ENCODE measurements around the gene TIMP3.

The TIMP3 gene

GRCh38 chr22:32818446-32819115 is 17.1 kb downstream of the TIMP3 start:
- Histone ChIP-seq H3K27me3 (ENCODE audit: control insufficient read depth, insufficient read depth, low read length) (no peaks in the 10 kb centered on the region), H3K36me3 (ENCODE audit: control insufficient read depth, insufficient read depth, low read length) (no peaks in the 10 kb centered on the region), H3K27ac (ENCODE audit: low read length) (no peak overlapping the region), H3K4me1 (ENCODE audit: control insufficient read depth, insufficient read depth, low read length) (no peaks in the 10 kb centered on the region), H3K9me3 (ENCODE audit: control insufficient read depth, insufficient read depth, low read length) (no peaks in the 10 kb centered on the region), H3K4me3 (ENCODE audit: low read length) (no peak overlapping the region)
- WGBS (ENCODE audit: insufficient coverage, insufficient read length): no CpG with 5 or more reads among the region's 12 CpGs
- no peak for DNase-seq (ENCODE audit: low read depth, low spot score)

GRCh38 chr22:32819120-32819519 is 17.6 kb downstream of the TIMP3 start:
- no peak overlapping the region for H3K4me3 ChIP-seq (ENCODE audit: low read length)
- no peaks in the 10 kb centered on the region for H3K27me3 ChIP-seq (ENCODE audit: control insufficient read depth, insufficient read depth, low read length)
- no peaks in the 10 kb centered on the region for H3K9me3 ChIP-seq (ENCODE audit: control insufficient read depth, insufficient read depth, low read length)
- H3K4me1 ChIP-seq (ENCODE audit: control insufficient read depth, insufficient read depth, low read length): no peaks in the 10 kb centered on the region
- no peak overlapping the region for H3K27ac ChIP-seq (ENCODE audit: low read length)
- no peak for DNase-seq (ENCODE audit: low read depth, low spot score)
- WGBS (ENCODE audit: insufficient coverage, insufficient read length): no CpG with 5 or more reads among the region's 7 CpGs
- no peaks in the 10 kb centered on the region for H3K36me3 ChIP-seq (ENCODE audit: control insufficient read depth, insufficient read depth, low read length)

GRCh38 chr22:32820131-32821119 is 18.9 kb downstream of the TIMP3 start:
- Histone ChIP-seq H3K4me1 (ENCODE audit: control insufficient read depth, insufficient read depth, low read length) (no peaks in the 10 kb centered on the region), H3K36me3 (ENCODE audit: control insufficient read depth, insufficient read depth, low read length) (no peaks in the 10 kb centered on the region), H3K9me3 (ENCODE audit: control insufficient read depth, insufficient read depth, low read length) (no peaks in the 10 kb centered on the region), H3K4me3 (ENCODE audit: low read length) (no peak overlapping the region), H3K27me3 (ENCODE audit: control insufficient read depth, insufficient read depth, low read length) (no peaks in the 10 kb centered on the region), H3K27ac (ENCODE audit: low read length) (no peak overlapping the region)
- no peak for DNase-seq (ENCODE audit: low read depth, low spot score)
- WGBS (ENCODE audit: insufficient coverage, insufficient read length): no CpG with 5 or more reads among the region's 13 CpGs

GRCh38 chr22:32822179-32822877 is 20.8 kb downstream of the TIMP3 start:
- no CpG with 5 or more reads among the region's 7 CpGs for WGBS (ENCODE audit: insufficient coverage, insufficient read length)
- no peaks in the 10 kb centered on the region for H3K9me3 ChIP-seq (ENCODE audit: control insufficient read depth, insufficient read depth, low read length)
- H3K36me3 ChIP-seq (ENCODE audit: control insufficient read depth, insufficient read depth, low read length): no peaks in the 10 kb centered on the region
- H3K27me3 ChIP-seq (ENCODE audit: control insufficient read depth, insufficient read depth, low read length): no peaks in the 10 kb centered on the region
- no peaks in the 10 kb centered on the region for H3K4me1 ChIP-seq (ENCODE audit: control insufficient read depth, insufficient read depth, low read length)
- no peak overlapping the region for H3K27ac ChIP-seq (ENCODE audit: low read length)
- DNase-seq (ENCODE audit: low read depth, low spot score): no peak
- H3K4me3 ChIP-seq (ENCODE audit: low read length): no peak overlapping the region

- Histone ChIP-seq H3K4me1 (ENCODE audit: control insufficient read depth, insufficient read depth, low read length) (no peaks in the 10 kb centered on the region), H3K27ac (ENCODE audit: low read length) (no peak overlapping the region), H3K36me3 (ENCODE audit: control insufficient read depth, insufficient read depth, low read length) (no peaks in the 10 kb centered on the region), H3K27me3 (ENCODE audit: control insufficient read depth, insufficient read depth, low read length) (no peaks in the 10 kb centered on the region), H3K4me3 (ENCODE audit: low read length) (no peak overlapping the region), H3K9me3 (ENCODE audit: control insufficient read depth, insufficient read depth, low read length) (no peaks in the 10 kb centered on the region)
- DNase-seq (ENCODE audit: low read depth, low spot score): peak; percentile 61
- WGBS (ENCODE audit: insufficient coverage, insufficient read length): no CpG with 5 or more reads among the region's 10 CpGs
Observed at GRCh38 chr22:32823024-32823730, 21.7 kb downstream of the TIMP3 start.

GRCh38 chr22:32824531-32825312 is 23.2 kb downstream of the TIMP3 start:
- no peak for DNase-seq (ENCODE audit: low read depth, low spot score)
- WGBS (ENCODE audit: insufficient coverage, insufficient read length): no CpG with 5 or more reads among the region's 11 CpGs
- Histone ChIP-seq H3K27me3 (ENCODE audit: control insufficient read depth, insufficient read depth, low read length) (no peaks in the 10 kb centered on the region), H3K36me3 (ENCODE audit: control insufficient read depth, insufficient read depth, low read length) (no peaks in the 10 kb centered on the region), H3K9me3 (ENCODE audit: control insufficient read depth, insufficient read depth, low read length) (no peaks in the 10 kb centered on the region), H3K27ac (ENCODE audit: low read length) (no peak overlapping the region), H3K4me1 (ENCODE audit: control insufficient read depth, insufficient read depth, low read length) (no peaks in the 10 kb centered on the region), H3K4me3 (ENCODE audit: low read length) (no peak overlapping the region)

- Histone ChIP-seq H3K4me1 (ENCODE audit: control insufficient read depth, insufficient read depth, low read length) (peaks cover 4% of the 10 kb centered on the region; the same call in 1 of the 2 replicates), H3K27ac (ENCODE audit: low read length) (no peak overlapping the region), H3K27me3 (ENCODE audit: control insufficient read depth, insufficient read depth, low read length) (no peaks in the 10 kb centered on the region), H3K9me3 (ENCODE audit: control insufficient read depth, insufficient read depth, low read length) (no peaks in the 10 kb centered on the region), H3K4me3 (ENCODE audit: low read length) (no peak overlapping the region), H3K36me3 (ENCODE audit: control insufficient read depth, insufficient read depth, low read length) (no peaks in the 10 kb centered on the region)
- DNase-seq (ENCODE audit: low read depth, low spot score): no peak
- no CpG with 5 or more reads among the region's 2 CpGs for WGBS (ENCODE audit: insufficient coverage, insufficient read length)
Observed at GRCh38 chr22:32826537-32826936, 25.0 kb downstream of the TIMP3 start.

- no peak overlapping the region for H3K27ac ChIP-seq (ENCODE audit: low read length)
- H3K36me3 ChIP-seq (ENCODE audit: control insufficient read depth, insufficient read depth, low read length): no peaks in the 10 kb centered on the region
- no peaks in the 10 kb centered on the region for H3K27me3 ChIP-seq (ENCODE audit: control insufficient read depth, insufficient read depth, low read length)
- DNase-seq (ENCODE audit: low read depth, low spot score): no peak
- H3K4me3 ChIP-seq (ENCODE audit: low read length): no peak overlapping the region
- H3K4me1 ChIP-seq (ENCODE audit: control insufficient read depth, insufficient read depth, low read length): peaks cover 4% of the 10 kb centered on the region; the same call in 1 of the 2 replicates
- WGBS (ENCODE audit: insufficient coverage, insufficient read length): no CpG with 5 or more reads among the region's 7 CpGs
- H3K9me3 ChIP-seq (ENCODE audit: control insufficient read depth, insufficient read depth, low read length): no peaks in the 10 kb centered on the region
Observed at GRCh38 chr22:32827049-32827602, 25.6 kb downstream of the TIMP3 start.

- H3K4me1 ChIP-seq (ENCODE audit: control insufficient read depth, insufficient read depth, low read length): peaks cover 4% of the 10 kb centered on the region; the same call in 1 of the 2 replicates
- no peaks in the 10 kb centered on the region for H3K9me3 ChIP-seq (ENCODE audit: control insufficient read depth, insufficient read depth, low read length)
- WGBS (ENCODE audit: insufficient coverage, insufficient read length): no CpG with 5 or more reads among the region's 2 CpGs
- no peaks in the 10 kb centered on the region for H3K36me3 ChIP-seq (ENCODE audit: control insufficient read depth, insufficient read depth, low read length)
- no peaks in the 10 kb centered on the region for H3K27me3 ChIP-seq (ENCODE audit: control insufficient read depth, insufficient read depth, low read length)
- H3K4me3 ChIP-seq (ENCODE audit: low read length): no peak overlapping the region
- no peak for DNase-seq (ENCODE audit: low read depth, low spot score)
- no peak overlapping the region for H3K27ac ChIP-seq (ENCODE audit: low read length)
Observed at GRCh38 chr22:32828150-32828549, 26.6 kb downstream of the TIMP3 start.
